BLaER1 (cell line): Measurements from ENCODE around the gene DPP6.

Source experiments
- H3K27ac ChIP-seq: shearing (Covaris generic); formaldehyde crosslinking; 2 replicates; pipeline ENCODE4 v1.8.1; 2022
- H3K27me3 ChIP-seq: shearing (Covaris generic); formaldehyde crosslinking; 2 replicates; pipeline ENCODE4 v1.8.1; 2022
- H3K36me3 ChIP-seq: shearing (Covaris generic); formaldehyde crosslinking; 2 replicates; pipeline ENCODE4 v1.8.1; 2022
- H3K4me1 ChIP-seq: shearing (Covaris generic); formaldehyde crosslinking; 2 replicates; pipeline ENCODE4 v1.8.1; 2022
- H3K4me2 ChIP-seq: shearing (Covaris generic); formaldehyde crosslinking; 2 replicates; pipeline ENCODE4 v1.8.1; 2022
- H3K4me3 ChIP-seq: shearing (Covaris generic); formaldehyde crosslinking; 2 replicates; pipeline ENCODE4 v1.8.1; 2022
- H3K9ac ChIP-seq: shearing (Covaris generic); formaldehyde crosslinking; 2 replicates; pipeline ENCODE4 v1.8.1; 2022
- H3K9me3 ChIP-seq: shearing (Covaris generic); formaldehyde crosslinking; 2 replicates; pipeline ENCODE4 v1.8.1; 2022
- H4K20me1 ChIP-seq: shearing (Covaris generic); formaldehyde crosslinking; 2 replicates; pipeline ENCODE4 v1.8.1; 2022
- Cebpa-rat ChIP-seq: shearing (Covaris generic); IDR thresholded peaks from 2 replicates; pipeline ENCODE4 v1.8.1; 2022

The DPP6 gene

DNA sequence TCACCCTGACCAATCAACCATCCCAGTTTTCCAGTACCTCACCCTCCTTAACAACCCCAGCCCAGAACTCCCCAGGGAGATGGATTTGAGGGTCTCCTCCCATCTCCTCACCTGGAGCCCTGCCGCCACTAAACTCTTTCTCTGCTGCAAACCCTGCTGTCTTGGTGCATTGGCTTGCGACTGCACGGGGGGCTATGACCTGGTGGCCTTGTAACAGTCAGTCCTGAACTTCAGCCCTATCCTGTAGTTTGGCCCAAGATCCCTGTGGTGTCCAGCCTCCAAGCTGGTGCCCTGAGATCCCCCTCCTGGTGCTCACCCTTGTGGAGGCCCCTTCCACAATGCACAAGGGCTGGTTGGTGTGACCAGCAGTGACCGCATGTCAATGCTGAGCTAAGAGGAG, 858.8 kb downstream of the DPP6 start:
- H3K4me3 ChIP-seq, result no peak overlapping the region
- no peaks in the 10 kb centered on the region; the same call in 1 of the 2 replicates for H3K4me1 ChIP-seq
- H3K27ac ChIP-seq, result no peak overlapping the region
- no peak for TF ChIP-seq Cebpa-rat
- H3K36me3 ChIP-seq, result no peaks in the 10 kb centered on the region
- H3K27me3 ChIP-seq, result peaks cover 14% of the 10 kb centered on the region
- peaks cover 12% of the 10 kb centered on the region for H3K9me3 ChIP-seq
- H3K4me2 ChIP-seq, result no peak overlapping the region
- H3K9ac ChIP-seq, result no peak overlapping the region
- no peaks in the 10 kb centered on the region for H4K20me1 ChIP-seq

DNA sequence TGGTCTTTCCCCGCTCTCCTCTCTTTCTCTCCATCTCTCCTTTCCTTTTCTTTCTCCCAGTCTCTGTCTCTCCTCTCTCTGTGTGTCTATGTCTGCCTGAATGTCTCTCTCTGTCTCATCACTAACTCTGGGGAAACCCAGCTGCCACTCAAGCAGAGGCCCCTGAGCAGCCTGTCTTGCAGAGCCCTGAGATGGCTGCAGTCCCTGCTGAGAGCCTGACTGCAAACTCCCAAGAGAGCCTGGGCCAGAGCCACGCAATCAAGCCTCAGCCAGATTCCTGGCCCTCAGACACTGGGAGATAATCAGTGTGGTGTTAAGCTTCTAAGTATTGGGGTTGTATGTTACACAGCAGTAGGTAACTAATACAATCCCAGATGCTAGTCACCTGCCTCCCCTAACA, 859.2 kb downstream of the DPP6 start:
- H4K20me1 ChIP-seq, result no peaks in the 10 kb centered on the region
- peaks cover 14% of the 10 kb centered on the region for H3K27me3 ChIP-seq
- H3K4me3 ChIP-seq, result no peak overlapping the region
- no peaks in the 10 kb centered on the region for H3K36me3 ChIP-seq
- TF ChIP-seq Cebpa-rat, result no peak
- H3K4me1 ChIP-seq, result no peaks in the 10 kb centered on the region; the same call in 1 of the 2 replicates
- H3K9me3 ChIP-seq, result peaks cover 12% of the 10 kb centered on the region
- no peak overlapping the region for H3K27ac ChIP-seq
- no peak overlapping the region for H3K9ac ChIP-seq
- H3K4me2 ChIP-seq, result no peak overlapping the region

DNA sequence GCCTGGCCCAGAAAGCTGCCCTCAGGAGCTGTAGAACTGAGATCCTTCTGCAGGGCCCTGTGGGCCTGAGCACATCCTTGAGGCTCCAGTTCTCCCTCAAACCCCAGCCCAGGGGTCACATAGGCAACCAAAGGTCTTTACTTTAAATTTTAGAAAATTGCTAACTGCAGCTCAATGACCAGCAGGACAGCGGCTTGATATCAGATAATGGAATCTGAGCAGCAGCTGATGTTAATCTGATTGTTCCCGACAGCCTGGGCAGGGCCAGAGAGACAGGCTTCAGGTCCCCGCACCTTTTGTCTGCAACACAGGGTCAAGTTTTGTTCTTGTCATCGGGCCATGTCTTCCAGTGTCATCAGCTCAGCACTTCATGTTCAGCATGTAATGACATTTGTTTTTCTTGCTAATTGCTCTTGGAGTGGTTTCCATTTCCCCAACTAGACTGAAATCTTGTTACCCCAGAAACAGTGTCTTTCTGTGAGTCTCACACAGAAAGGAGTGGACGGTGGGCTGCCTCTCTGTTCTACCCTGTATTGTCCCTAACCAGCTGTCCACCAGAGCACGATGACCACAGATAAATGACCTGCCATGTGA, 859.8 kb downstream of the DPP6 start:
- no peaks in the 10 kb centered on the region for H3K36me3 ChIP-seq
- no peak for TF ChIP-seq Cebpa-rat
- H3K4me2 ChIP-seq, result no peak overlapping the region
- no peak overlapping the region for H3K27ac ChIP-seq
- no peaks in the 10 kb centered on the region; the same call in 1 of the 2 replicates for H3K4me1 ChIP-seq
- peaks cover 9% of the 10 kb centered on the region for H3K9me3 ChIP-seq
- H4K20me1 ChIP-seq, result no peaks in the 10 kb centered on the region
- no peak overlapping the region for H3K9ac ChIP-seq
- no peak overlapping the region for H3K4me3 ChIP-seq
- peaks cover 14% of the 10 kb centered on the region for H3K27me3 ChIP-seq

DNA sequence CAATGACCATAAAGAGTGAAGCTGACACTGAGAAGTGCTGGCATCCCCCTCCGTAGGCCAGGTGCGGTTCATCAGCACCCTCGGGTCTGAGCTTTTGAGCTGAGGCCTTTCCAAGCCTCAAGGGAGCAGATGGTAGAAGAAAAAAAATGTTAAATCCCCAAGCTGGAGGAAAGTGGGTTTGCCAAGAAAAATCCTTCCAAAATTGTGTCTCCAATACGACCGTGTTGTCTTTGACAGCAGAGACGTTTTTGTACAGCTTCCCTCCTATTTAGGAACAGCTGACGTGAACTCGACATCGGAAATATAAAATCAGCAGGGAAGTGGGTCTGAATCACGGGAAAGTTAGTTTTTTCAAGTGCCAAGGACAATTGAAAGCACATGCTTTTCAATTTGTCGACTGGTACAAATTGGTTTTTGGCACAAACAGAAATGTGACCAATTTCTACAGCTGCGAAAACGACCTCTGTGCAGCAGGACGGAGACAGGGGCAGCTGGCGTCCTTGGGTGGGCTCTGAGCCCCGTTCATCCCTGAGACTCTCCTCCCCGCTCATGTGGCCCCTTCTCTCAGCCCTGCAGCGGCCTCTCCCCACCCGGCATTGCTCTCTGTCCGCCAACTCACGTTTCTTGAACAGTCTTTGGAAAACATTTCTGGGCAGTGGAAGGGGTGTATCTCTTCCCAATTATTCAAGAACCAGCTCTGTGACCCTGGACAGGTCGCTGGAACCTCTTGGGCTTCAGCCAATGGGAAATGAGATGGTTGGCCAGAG, 860.9 kb downstream of the DPP6 start:
- no peak overlapping the region for H3K4me2 ChIP-seq
- no peak overlapping the region for H3K9ac ChIP-seq
- H3K36me3 ChIP-seq, result no peaks in the 10 kb centered on the region
- no peak for TF ChIP-seq Cebpa-rat
- peaks cover 14% of the 10 kb centered on the region for H3K27me3 ChIP-seq
- H3K9me3 ChIP-seq, result peaks cover 5% of the 10 kb centered on the region; the same call in 1 of the 2 replicates
- H3K4me1 ChIP-seq, result no peaks in the 10 kb centered on the region
- H3K27ac ChIP-seq, result no peak overlapping the region
- H3K4me3 ChIP-seq, result no peak overlapping the region
- H4K20me1 ChIP-seq, result no peaks in the 10 kb centered on the region

- Histone ChIP-seq H3K4me3 (no peak overlapping the region), H3K27me3 (peaks cover 14% of the 10 kb centered on the region), H3K4me1 (no peaks in the 10 kb centered on the region), H3K36me3 (no peaks in the 10 kb centered on the region), H4K20me1 (no peaks in the 10 kb centered on the region), H3K9me3 (peaks cover 5% of the 10 kb centered on the region; the same call in 1 of the 2 replicates), H3K27ac (no peak overlapping the region), H3K4me2 (no peak overlapping the region), H3K9ac (no peak overlapping the region)
- no peak for TF ChIP-seq Cebpa-rat
Measured at GRCh38 chr7:154913638-154914307, 861.6 kb downstream of the DPP6 start.

DNA sequence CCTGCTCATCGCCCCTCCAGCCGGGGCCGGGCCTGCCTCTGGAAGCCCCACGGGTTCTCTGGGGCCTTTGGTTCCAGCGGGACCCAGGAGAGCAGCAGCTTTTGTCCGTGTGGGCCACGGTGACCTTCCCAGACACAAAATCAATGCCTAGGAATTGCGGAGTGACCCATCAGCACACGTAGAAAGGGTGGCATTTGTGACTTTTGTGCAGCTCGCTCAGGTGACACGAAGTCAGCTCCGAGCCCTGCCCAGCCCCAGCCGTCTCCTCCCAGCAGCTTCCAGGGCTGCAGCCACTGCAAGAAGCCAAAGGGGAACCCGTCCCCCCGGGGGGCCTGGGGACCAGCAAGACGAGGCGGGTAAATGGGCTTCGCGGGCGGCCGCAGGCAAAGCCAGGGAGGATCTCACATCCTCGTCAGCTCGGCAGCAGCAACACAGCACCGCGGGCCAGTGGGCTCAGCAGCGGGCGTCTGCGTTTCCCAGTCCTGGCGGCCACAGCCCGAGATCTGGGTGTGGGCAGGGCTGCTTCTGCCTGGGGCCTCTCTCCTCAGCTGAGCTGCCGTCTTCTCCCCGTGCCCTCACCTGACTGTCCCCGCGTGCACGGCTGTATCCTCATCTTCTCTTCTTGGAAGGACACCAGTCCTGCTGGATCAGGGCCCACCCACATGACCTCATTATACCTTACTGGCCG, 862.3 kb downstream of the DPP6 start:
- no peak overlapping the region for H3K4me3 ChIP-seq
- no peaks in the 10 kb centered on the region for H4K20me1 ChIP-seq
- peaks cover 14% of the 10 kb centered on the region for H3K27me3 ChIP-seq
- H3K4me1 ChIP-seq, result no peaks in the 10 kb centered on the region
- H3K4me2 ChIP-seq, result no peak overlapping the region
- no peak overlapping the region for H3K9ac ChIP-seq
- TF ChIP-seq Cebpa-rat, result no peak
- no peaks in the 10 kb centered on the region for H3K36me3 ChIP-seq
- H3K27ac ChIP-seq, result no peak overlapping the region
- peaks cover 5% of the 10 kb centered on the region; the same call in 1 of the 2 replicates for H3K9me3 ChIP-seq

DNA sequence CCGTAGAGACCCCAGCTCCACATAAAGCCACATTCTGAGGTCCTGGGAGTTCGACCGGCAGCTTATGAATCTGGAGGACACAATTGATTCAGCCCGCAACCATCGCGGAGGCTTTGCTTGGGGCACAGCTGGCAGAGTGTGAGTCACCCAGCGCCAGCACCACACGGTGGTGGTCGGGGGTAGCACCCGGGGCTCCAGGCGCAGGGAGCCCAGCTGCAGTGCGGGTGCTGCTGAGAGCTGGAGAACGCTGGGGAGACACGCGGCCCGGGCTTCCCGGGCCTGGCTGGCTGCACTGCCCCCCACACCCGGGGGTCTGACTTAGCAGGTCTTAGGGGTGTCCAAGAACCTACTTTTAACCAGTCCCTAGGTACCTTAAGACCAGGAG, 862.8 kb downstream of the DPP6 start:
- Histone ChIP-seq H3K27ac (no peak overlapping the region), H3K4me2 (no peak overlapping the region), H3K27me3 (peaks cover 14% of the 10 kb centered on the region)

GRCh38 chr7:154915600-154915999, 863.4 kb downstream of the DPP6 start:
- no peak overlapping the region for H3K4me3 ChIP-seq
- H3K27me3 ChIP-seq, result peaks cover 14% of the 10 kb centered on the region
- no peaks in the 10 kb centered on the region for H4K20me1 ChIP-seq
- no peak overlapping the region for H3K4me2 ChIP-seq
- no peak overlapping the region for H3K27ac ChIP-seq
- peaks cover 5% of the 10 kb centered on the region; the same call in 1 of the 2 replicates for H3K9me3 ChIP-seq
- no peaks in the 10 kb centered on the region for H3K36me3 ChIP-seq
- no peaks in the 10 kb centered on the region for H3K4me1 ChIP-seq
- H3K9ac ChIP-seq, result no peak overlapping the region
- TF ChIP-seq Cebpa-rat, result no peak

More for the DNA sequence above, 862.8 kb downstream of the DPP6 start:
- no peak for TF ChIP-seq Cebpa-rat
- no peaks in the 10 kb centered on the region for H3K4me1 ChIP-seq
- no peak overlapping the region for H3K4me3 ChIP-seq
- H3K9me3 ChIP-seq, result peaks cover 5% of the 10 kb centered on the region; the same call in 1 of the 2 replicates
- H4K20me1 ChIP-seq, result no peaks in the 10 kb centered on the region
- H3K9ac ChIP-seq, result no peak overlapping the region
- H3K36me3 ChIP-seq, result no peaks in the 10 kb centered on the region

- Histone ChIP-seq H3K4me1 (no peaks in the 10 kb centered on the region), H3K27me3 (peaks cover 14% of the 10 kb centered on the region), H3K9me3 (no peaks in the 10 kb centered on the region; the same call in 1 of the 2 replicates), H3K4me3 (no peak overlapping the region), H3K4me2 (no peak overlapping the region), H3K27ac (no peak overlapping the region), H4K20me1 (no peaks in the 10 kb centered on the region), H3K9ac (no peak overlapping the region), H3K36me3 (no peaks in the 10 kb centered on the region)
- TF ChIP-seq Cebpa-rat, result no peak
Measured at GRCh38 chr7:154916381-154916780, 864.2 kb downstream of the DPP6 start.
